K562 (cell line): Measurements from ENCODE around the gene FAM219B. TPM values are rescaled to one million over a fixed set of nuclear protein-coding genes. Genes with fewer than 3 reads are reported as not detected.

Source experiments
- ESRRA ChIP-seq: fragments of 450-650 bp; IDR thresholded peaks from 2 replicates; pipeline ENCODE4 v1.6.1; 2014; ENCODE audit warnings: low read depth, mild to moderate bottlenecking, moderate library complexity, borderline replicate concordance
- FOXJ3 ChIP-seq: sonication (generic); formaldehyde crosslinking; IDR thresholded peaks from 2 replicates; pipeline ENCODE4 v1.4.0; 2020; ENCODE audit warnings: mild to moderate bottlenecking, missing genetic modification reagents
- MCM2 ChIP-seq: fragments of 450-650 bp; IDR thresholded peaks from 2 replicates; pipeline ENCODE4 v1.6.1; 2017; ENCODE audit warnings: low read depth, mild to moderate bottlenecking
- NR2C1 ChIP-seq, 2 experiments: fragments of 450-650 bp; IDR thresholded peaks; 2 replicates each; pipeline ENCODE4 v1.6.1; 2017; ENCODE audit warnings: mild to moderate bottlenecking in 2 of 2, antibody characterized with exemption in 1 of 2, inconsistent platforms in 1 of 2, missing compliant biosample characterization in 1 of 2, missing genetic modification characterization in 1 of 2
- POLR2B ChIP-seq: fragments of 450-650 bp; IDR thresholded peaks from 2 replicates; pipeline ENCODE4 v1.6.1; 2018; ENCODE audit warnings: low read depth; ENCODE audit not compliant: partially characterized antibody
- PRMT5 ChIP-seq: sonication (generic); formaldehyde crosslinking; IDR thresholded peaks from 2 replicates; pipeline ENCODE4 v1.5.0; 2020; ENCODE audit warnings: missing genetic modification reagents
- RBM39 ChIP-seq: fragments of 200-400 bp; formaldehyde crosslinking; optimal IDR thresholded peaks from 2 replicates; pipeline ENCODE3; 2018; ENCODE audit warnings: low read depth, low read length
- RUNX1 ChIP-seq: sonication (generic); IDR thresholded peaks from 2 replicates; pipeline ENCODE4 v1.6.1; 2016; ENCODE audit warnings: antibody characterized with exemption, low read depth
- SMARCE1 ChIP-seq: fragments of 450-650 bp; IDR thresholded peaks from 2 replicates; pipeline ENCODE4 v1.7.1; 2016; ENCODE audit warnings: mild to moderate bottlenecking
- SMC3 ChIP-seq: conservative IDR thresholded peaks from 2 replicates; pipeline ENCODE4 v1.6.1; 2011; ENCODE audit warnings: low read depth, low read length, improper control_type of control experiment; ENCODE audit not compliant: insufficient read depth
- SOX6 ChIP-seq: fragments of 450-650 bp; IDR thresholded peaks from 2 replicates; pipeline ENCODE4 v1.6.1; 2014; ENCODE audit warnings: mild to moderate bottlenecking
- SRSF1 ChIP-seq: fragments of 200-400 bp; formaldehyde crosslinking; IDR thresholded peaks from 2 replicates; pipeline ENCODE4 v1.6.1; 2017; ENCODE audit warnings: mild to moderate bottlenecking, low read depth, low read length, moderate library complexity
- TSC22D4 ChIP-seq: fragments of 450-650 bp; IDR thresholded peaks from 2 replicates; pipeline ENCODE4 v1.6.1; 2016; ENCODE audit warnings: missing genetic modification characterization, missing biosample characterization, control low read depth
- ZNF253 ChIP-seq: fragments of 250-450 bp; sonication (Bioruptor Pico); conservative IDR thresholded peaks from 2 replicates; pipeline ENCODE4 v1.6.1; 2021; ENCODE audit warnings: mild to moderate bottlenecking
- polyA plus RNA-seq, 8 experiments: library from polyadenylated mRNA; depleted of rRNA in 4 of 8; stranded (reverse) in 5 of 8; unstranded in 3 of 8; fragments of >200 nt; fragmentation: Nextera tagmentation in 2 of 8; fragmentation: Illumina TruSeq in 1 of 8; extraction: Ambion mirVana in 2 of 8; extraction: Trizol in 1 of 8; gene quantifications; 2 replicates each; pipeline versions ENCODE4 v1.2.1 to v1.2.3, GENCODE V29; 2011 to 2014; ENCODE audit warnings: inconsistent platforms in 1 of 8, missing spikeins in 1 of 8
- total RNA-seq, 7 experiments: library from RNA; depleted of rRNA in 6 of 7; stranded (reverse); fragments of >200 nt in 6 of 7; fragmentation: Illumina TruSeq in 2 of 7; extraction: Trizol in 2 of 7; gene quantifications; 2 replicates each; pipeline versions ENCODE4 v1.2.1 to v1.2.3, GENCODE V29; 2011 to 2021; ENCODE audit warnings: low replicate concordance in 1 of 7
- TF ChIP-seq, protein P1 (sequence below), 2 experiments: fragments of 450-650 bp in 1 of 2; sonication (generic) in 1 of 2; formaldehyde crosslinking; conservative IDR thresholded peaks; 2 replicates each; pipeline versions ENCODE4 v1.4.0 to v1.8.1; 2020 to 2022; ENCODE audit warnings: mild to moderate bottlenecking in 1 of 2, missing genetic modification reagents in 1 of 2
- TF ChIP-seq, protein P2 (sequence below): fragments of 250-450 bp; sonication (Bioruptor Pico); IDR thresholded peaks from 2 replicates; pipeline ENCODE4 v1.8.0; 2022; ENCODE audit warnings: inconsistent platforms, mild to moderate bottlenecking, moderate library complexity, borderline replicate concordance
- TF ChIP-seq, protein P3 (sequence below): sonication (generic); formaldehyde crosslinking; IDR thresholded peaks from 2 replicates; pipeline ENCODE4 v1.8.0; 2023; ENCODE audit warnings: mild to moderate bottlenecking, missing genetic modification reagents
- TF ChIP-seq, protein P4 (sequence below): fragments of 450-650 bp; conservative IDR thresholded peaks from 2 replicates; pipeline ENCODE4 v1.6.1; 2016; ENCODE audit warnings: missing genetic modification characterization, low read depth, mild to moderate bottlenecking, missing compliant biosample characterization, moderate library complexity
- TF ChIP-seq, protein P5 (sequence below): sonication (generic); formaldehyde crosslinking; IDR thresholded peaks from 2 replicates; pipeline ENCODE4 v1.8.0; 2023; ENCODE audit warnings: mild to moderate bottlenecking, missing genetic modification reagents

Gene FAM219B
- total and polyA plus RNA-seq, 9 of the 15 experiments (the other 6 are each of a cell fraction or from before 2014, with no cell fraction given), result 6.8 to 50.4 (median 29.4) TPM

DNA sequence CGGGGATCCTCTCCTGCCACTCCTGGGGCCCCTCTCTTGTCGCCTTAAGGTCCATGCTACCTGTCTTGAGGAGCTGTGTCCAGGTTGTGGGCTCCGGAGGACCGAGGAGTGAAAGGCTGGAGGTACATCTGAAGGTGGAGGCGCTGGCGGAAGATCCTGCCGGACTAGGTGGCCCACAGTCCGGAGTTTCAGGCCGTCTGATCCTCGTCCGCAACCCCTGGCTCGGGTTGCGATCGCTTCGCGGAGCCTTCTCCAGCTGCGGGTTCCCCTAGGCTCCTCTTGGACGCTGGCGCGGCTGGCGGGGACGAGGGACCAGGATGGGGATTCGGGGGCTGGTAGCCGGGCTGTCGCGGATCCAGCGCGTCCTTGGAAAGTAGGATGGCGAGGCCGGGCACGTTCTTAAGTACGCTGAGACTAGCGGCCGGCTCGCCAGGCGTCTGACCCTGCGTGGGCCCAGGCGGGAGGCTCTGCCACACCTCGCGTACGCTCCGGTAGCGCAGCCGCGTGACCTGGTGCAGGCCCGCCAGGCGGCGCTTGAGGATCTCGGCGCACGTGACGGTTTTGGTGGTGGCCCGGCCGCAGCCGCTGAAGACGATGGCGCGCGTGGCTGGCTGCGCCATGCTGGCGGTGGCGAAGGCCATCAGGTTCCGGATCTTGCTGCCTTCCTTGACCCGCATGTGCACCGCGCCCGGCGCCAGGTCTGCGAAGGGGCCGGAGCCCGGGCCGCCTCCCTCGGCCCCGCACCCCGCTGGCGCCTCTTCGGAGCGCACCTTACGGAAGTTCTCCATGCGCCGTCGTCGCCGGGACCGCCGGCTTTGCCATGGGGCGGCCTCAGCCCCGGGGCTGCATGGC, 49.4 kb upstream of the FAM219B start (continued):
- TF ChIP-seq, protein P1, sequence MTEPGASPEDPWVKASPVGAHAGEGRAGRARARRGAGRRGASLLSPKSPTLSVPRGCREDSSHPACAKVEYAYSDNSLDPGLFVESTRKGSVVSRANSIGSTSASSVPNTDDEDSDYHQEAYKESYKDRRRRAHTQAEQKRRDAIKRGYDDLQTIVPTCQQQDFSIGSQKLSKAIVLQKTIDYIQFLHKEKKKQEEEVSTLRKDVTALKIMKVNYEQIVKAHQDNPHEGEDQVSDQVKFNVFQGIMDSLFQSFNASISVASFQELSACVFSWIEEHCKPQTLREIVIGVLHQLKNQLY (CRISPR knock-in tag; conservative IDR thresholded peaks at IDR 0.05), result peak in 1 of 2 experiments; percentile 99; a peak in 2 of 4 replicates
- TF ChIP-seq, protein P2, sequence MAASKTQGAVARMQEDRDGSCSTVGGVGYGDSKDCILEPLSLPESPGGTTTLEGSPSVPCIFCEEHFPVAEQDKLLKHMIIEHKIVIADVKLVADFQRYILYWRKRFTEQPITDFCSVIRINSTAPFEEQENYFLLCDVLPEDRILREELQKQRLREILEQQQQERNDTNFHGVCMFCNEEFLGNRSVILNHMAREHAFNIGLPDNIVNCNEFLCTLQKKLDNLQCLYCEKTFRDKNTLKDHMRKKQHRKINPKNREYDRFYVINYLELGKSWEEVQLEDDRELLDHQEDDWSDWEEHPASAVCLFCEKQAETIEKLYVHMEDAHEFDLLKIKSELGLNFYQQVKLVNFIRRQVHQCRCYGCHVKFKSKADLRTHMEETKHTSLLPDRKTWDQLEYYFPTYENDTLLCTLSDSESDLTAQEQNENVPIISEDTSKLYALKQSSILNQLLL (CRISPR knock-in tag), result no peak
- no peak for TF ChIP-seq MCM2
- TF ChIP-seq, protein P3, sequence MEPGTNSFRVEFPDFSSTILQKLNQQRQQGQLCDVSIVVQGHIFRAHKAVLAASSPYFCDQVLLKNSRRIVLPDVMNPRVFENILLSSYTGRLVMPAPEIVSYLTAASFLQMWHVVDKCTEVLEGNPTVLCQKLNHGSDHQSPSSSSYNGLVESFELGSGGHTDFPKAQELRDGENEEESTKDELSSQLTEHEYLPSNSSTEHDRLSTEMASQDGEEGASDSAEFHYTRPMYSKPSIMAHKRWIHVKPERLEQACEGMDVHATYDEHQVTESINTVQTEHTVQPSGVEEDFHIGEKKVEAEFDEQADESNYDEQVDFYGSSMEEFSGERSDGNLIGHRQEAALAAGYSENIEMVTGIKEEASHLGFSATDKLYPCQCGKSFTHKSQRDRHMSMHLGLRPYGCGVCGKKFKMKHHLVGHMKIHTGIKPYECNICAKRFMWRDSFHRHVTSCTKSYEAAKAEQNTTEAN (CRISPR knock-in tag), result peak; percentile 97
- TF ChIP-seq SMARCE1, result no peak
- TF ChIP-seq, protein P4, sequence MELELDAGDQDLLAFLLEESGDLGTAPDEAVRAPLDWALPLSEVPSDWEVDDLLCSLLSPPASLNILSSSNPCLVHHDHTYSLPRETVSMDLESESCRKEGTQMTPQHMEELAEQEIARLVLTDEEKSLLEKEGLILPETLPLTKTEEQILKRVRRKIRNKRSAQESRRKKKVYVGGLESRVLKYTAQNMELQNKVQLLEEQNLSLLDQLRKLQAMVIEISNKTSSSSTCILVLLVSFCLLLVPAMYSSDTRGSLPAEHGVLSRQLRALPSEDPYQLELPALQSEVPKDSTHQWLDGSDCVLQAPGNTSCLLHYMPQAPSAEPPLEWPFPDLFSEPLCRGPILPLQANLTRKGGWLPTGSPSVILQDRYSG (tag), result 0 out of 2 replicates have a peak, but pooled peaks have one; percentile 44
- peak; percentile 31; the same call in 1 of the 2 replicates for TF ChIP-seq ESRRA
- TF ChIP-seq RBM39, result no peak
- no peak for TF ChIP-seq ZNF253 (CRISPR knock-in tag)
- TF ChIP-seq, protein P5, sequence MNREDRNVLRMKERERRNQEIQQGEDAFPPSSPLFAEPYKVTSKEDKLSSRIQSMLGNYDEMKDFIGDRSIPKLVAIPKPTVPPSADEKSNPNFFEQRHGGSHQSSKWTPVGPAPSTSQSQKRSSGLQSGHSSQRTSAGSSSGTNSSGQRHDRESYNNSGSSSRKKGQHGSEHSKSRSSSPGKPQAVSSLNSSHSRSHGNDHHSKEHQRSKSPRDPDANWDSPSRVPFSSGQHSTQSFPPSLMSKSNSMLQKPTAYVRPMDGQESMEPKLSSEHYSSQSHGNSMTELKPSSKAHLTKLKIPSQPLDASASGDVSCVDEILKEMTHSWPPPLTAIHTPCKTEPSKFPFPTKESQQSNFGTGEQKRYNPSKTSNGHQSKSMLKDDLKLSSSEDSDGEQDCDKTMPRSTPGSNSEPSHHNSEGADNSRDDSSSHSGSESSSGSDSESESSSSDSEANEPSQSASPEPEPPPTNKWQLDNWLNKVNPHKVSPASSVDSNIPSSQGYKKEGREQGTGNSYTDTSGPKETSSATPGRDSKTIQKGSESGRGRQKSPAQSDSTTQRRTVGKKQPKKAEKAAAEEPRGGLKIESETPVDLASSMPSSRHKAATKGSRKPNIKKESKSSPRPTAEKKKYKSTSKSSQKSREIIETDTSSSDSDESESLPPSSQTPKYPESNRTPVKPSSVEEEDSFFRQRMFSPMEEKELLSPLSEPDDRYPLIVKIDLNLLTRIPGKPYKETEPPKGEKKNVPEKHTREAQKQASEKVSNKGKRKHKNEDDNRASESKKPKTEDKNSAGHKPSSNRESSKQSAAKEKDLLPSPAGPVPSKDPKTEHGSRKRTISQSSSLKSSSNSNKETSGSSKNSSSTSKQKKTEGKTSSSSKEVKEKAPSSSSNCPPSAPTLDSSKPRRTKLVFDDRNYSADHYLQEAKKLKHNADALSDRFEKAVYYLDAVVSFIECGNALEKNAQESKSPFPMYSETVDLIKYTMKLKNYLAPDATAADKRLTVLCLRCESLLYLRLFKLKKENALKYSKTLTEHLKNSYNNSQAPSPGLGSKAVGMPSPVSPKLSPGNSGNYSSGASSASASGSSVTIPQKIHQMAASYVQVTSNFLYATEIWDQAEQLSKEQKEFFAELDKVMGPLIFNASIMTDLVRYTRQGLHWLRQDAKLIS (CRISPR knock-in tag), result peak; percentile 98
- TF ChIP-seq TSC22D4, result no peak
- no peak for TF ChIP-seq SRSF1
- no peak for TF ChIP-seq SMC3
- peak; percentile 89 for TF ChIP-seq PRMT5 (CRISPR knock-in tag)
- TF ChIP-seq NR2C1 (IDR thresholded peaks at IDR 0.05), result no peak
- TF ChIP-seq NR2C1 (tag; IDR thresholded peaks at IDR 0.05), result no peak
- TF ChIP-seq SOX6, result peak; percentile 70
- no peak for TF ChIP-seq POLR2B
- no peak for TF ChIP-seq RUNX1
- TF ChIP-seq FOXJ3 (CRISPR knock-in tag), result no peak
